MM.1S (cell line): ENCODE measurements around the gene CA12.

ENCODE experiments used
- CTCF ChIP-seq: fragments of 300-600 bp; sonication (generic); IDR thresholded peaks from 2 replicates; pipeline ENCODE4 v1.5.1; 2016; ENCODE audit warnings: antibody characterized with exemption, low read length, mixed read lengths
- EZH2phosphoT487 ChIP-seq: fragments of 300-600 bp; sonication (generic); IDR thresholded peaks from 2 replicates; pipeline ENCODE4 v1.6.1; 2018; ENCODE audit warnings: antibody characterized with exemption, low read length

GRCh38 chr15:63369781-63370180 lies 11.9 kb downstream of the CA12 start:
- TF ChIP-seq CTCF, result no peak
- no peak for TF ChIP-seq EZH2phosphoT487
